ENCODE results near the gene ELOB.

ELOB gene

DNA sequence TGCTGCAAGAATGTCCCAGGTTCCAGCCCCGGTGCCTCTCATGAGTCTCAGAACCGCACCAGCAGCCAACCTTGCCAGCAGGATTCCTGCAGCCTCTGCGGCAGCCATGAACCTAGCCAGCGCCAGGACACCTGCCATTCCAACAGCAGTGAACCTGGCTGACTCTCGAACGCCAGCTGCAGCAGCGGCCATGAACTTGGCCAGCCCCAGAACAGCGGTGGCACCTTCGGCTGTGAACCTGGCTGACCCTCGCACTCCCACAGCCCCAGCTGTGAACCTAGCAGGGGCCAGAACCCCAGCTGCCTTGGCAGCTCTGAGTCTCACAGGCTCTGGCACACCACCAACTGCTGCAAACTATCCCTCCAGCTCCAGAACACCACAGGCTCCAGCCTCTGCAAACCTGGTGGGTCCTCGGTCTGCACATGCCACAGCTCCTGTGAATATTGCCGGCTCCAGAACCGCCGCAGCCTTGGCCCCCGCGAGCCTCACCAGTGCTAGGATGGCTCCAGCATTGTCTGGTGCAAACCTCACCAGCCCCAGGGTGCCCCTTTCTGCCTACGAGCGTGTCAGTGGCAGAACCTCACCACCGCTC, 9.8 kb downstream of the ELOB start:
- Histone ChIP-seq H2BK12ac (ENCODE audit: low read length in 2 of 2) (no peak overlapping the region), H4K8ac (ENCODE audit: low read length) (no peak overlapping the region), H2AK5ac (ENCODE audit: low read length, severe bottlenecking) (no peak overlapping the region), H3K4ac (ENCODE audit: low read depth in 1 of 2, low read length in 2 of 2) (no peak overlapping the region), H2AFZ (ENCODE audit: low read depth, low read length) (no peak overlapping the region), H3K27me3 (ENCODE audit: control insufficient read depth in 1 of 2, insufficient read depth in 1 of 2, low read length in 2 of 2) (no peaks in the 10 kb centered on the region), H3K27ac (ENCODE audit: low read length, poor library complexity, severe bottlenecking) (no peak overlapping the region), H3K4me3 (ENCODE audit: insufficient read depth in 1 of 2, low read depth in 1 of 2, low read length in 2 of 2) (no peak overlapping the region), H3K4me2 (ENCODE audit: low read length, poor library complexity, severe bottlenecking) (no peak overlapping the region), H3K14ac (ENCODE audit: low read length in 2 of 2) (no peak overlapping the region), H3K9me3 (ENCODE audit: control insufficient read depth, low read length) (no peaks in the 10 kb centered on the region), H2BK15ac (ENCODE audit: low read depth, poor library complexity, severe bottlenecking) (no peak overlapping the region), H3K23ac (ENCODE audit: low read length in 2 of 2) (no peak overlapping the region), H3K4me1 (ENCODE audit: control insufficient read depth, insufficient read depth, low read depth, low read length) (peaks cover 21% of the 10 kb centered on the region), H3K9ac (ENCODE audit: low read length) (no peak overlapping the region), H3K36me3 (ENCODE audit: control insufficient read depth in 1 of 2, insufficient read depth in 2 of 2, low read depth in 1 of 2, low read length in 2 of 2) (peaks cover 97 to 100% of the 10 kb centered on the region in 2 experiments), H3K79me1 (replicated peaks; ENCODE audit: low read length, poor library complexity, severe bottlenecking) (peaks cover 36% of the 10 kb centered on the region), H2BK5ac (ENCODE audit: low read depth, low read length, poor library complexity, severe bottlenecking) (no peak overlapping the region), H2BK120ac (ENCODE audit: low read depth, low read length) (no peak overlapping the region), H3K18ac (ENCODE audit: low read depth in 1 of 2, low read length in 2 of 2) (no peak overlapping the region), H4K91ac (ENCODE audit: low read length) (no peak overlapping the region)
- 97% methylated on average over 19 of the region's 19 CpGs for WGBS
- no peak for DNase-seq

DNA sequence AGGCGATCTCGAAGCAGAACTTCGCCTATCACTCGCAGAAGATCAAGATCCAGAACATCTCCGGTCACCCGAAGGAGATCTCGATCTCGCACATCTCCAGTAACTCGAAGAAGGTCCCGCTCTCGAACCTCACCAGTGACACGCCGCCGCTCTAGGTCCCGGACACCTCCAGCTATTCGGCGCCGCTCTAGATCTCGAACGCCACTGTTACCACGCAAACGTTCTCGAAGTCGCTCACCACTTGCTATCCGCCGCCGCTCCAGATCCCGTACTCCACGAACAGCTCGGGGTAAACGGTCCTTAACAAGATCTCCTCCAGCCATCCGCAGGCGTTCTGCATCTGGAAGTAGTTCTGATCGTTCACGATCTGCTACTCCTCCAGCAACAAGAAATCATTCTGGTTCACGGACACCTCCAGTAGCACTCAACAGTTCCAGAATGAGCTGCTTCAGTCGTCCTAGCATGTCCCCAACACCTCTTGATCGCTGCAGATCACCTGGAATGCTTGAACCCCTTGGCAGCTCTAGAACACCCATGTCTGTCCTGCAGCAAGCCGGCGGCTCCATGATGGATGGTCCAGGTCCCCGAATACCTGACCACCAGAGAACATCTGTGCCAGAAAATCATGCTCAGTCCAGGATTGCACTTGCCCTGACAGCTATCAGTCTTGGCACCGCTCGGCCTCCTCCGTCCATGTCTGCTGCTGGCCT, 10.5 kb downstream of the ELOB start:
- Histone ChIP-seq H4K8ac (ENCODE audit: low read length) (no peak overlapping the region), H3K4me1 (ENCODE audit: control insufficient read depth, insufficient read depth, low read depth, low read length) (peaks cover 21% of the 10 kb centered on the region), H3K14ac (ENCODE audit: low read length in 2 of 2) (no peak overlapping the region), H3K4me2 (ENCODE audit: low read length, poor library complexity, severe bottlenecking) (no peak overlapping the region), H2BK15ac (ENCODE audit: low read depth, poor library complexity, severe bottlenecking) (no peak overlapping the region), H4K91ac (ENCODE audit: low read length) (no peak overlapping the region), H2BK5ac (ENCODE audit: low read depth, low read length, poor library complexity, severe bottlenecking) (no peak overlapping the region), H3K27me3 (ENCODE audit: control insufficient read depth in 1 of 2, insufficient read depth in 1 of 2, low read length in 2 of 2) (no peaks in the 10 kb centered on the region), H2BK120ac (ENCODE audit: low read depth, low read length) (no peak overlapping the region), H3K4ac (ENCODE audit: low read depth in 1 of 2, low read length in 2 of 2) (no peak overlapping the region), H3K4me3 (ENCODE audit: insufficient read depth in 1 of 2, low read depth in 1 of 2, low read length in 2 of 2) (no peak overlapping the region), H2AK5ac (ENCODE audit: low read length, severe bottlenecking) (no peak overlapping the region), H3K9me3 (ENCODE audit: control insufficient read depth, low read length) (no peaks in the 10 kb centered on the region), H2AFZ (ENCODE audit: low read depth, low read length) (no peak overlapping the region), H3K27ac (ENCODE audit: low read length, poor library complexity, severe bottlenecking) (no peak overlapping the region), H3K23ac (ENCODE audit: low read length in 2 of 2) (no peak overlapping the region), H2BK12ac (ENCODE audit: low read length in 2 of 2) (no peak overlapping the region), H3K36me3 (ENCODE audit: control insufficient read depth in 1 of 2, insufficient read depth in 2 of 2, low read depth in 1 of 2, low read length in 2 of 2) (peaks cover 97 to 100% of the 10 kb centered on the region in 2 experiments), H3K18ac (ENCODE audit: low read depth in 1 of 2, low read length in 2 of 2) (no peak overlapping the region), H3K9ac (ENCODE audit: low read length) (no peak overlapping the region), H3K79me1 (replicated peaks; ENCODE audit: low read length, poor library complexity, severe bottlenecking) (peaks cover 42% of the 10 kb centered on the region)
- WGBS, result 97% methylated on average over 44 of the region's 44 CpGs
- DNase-seq, result no peak

DNA sequence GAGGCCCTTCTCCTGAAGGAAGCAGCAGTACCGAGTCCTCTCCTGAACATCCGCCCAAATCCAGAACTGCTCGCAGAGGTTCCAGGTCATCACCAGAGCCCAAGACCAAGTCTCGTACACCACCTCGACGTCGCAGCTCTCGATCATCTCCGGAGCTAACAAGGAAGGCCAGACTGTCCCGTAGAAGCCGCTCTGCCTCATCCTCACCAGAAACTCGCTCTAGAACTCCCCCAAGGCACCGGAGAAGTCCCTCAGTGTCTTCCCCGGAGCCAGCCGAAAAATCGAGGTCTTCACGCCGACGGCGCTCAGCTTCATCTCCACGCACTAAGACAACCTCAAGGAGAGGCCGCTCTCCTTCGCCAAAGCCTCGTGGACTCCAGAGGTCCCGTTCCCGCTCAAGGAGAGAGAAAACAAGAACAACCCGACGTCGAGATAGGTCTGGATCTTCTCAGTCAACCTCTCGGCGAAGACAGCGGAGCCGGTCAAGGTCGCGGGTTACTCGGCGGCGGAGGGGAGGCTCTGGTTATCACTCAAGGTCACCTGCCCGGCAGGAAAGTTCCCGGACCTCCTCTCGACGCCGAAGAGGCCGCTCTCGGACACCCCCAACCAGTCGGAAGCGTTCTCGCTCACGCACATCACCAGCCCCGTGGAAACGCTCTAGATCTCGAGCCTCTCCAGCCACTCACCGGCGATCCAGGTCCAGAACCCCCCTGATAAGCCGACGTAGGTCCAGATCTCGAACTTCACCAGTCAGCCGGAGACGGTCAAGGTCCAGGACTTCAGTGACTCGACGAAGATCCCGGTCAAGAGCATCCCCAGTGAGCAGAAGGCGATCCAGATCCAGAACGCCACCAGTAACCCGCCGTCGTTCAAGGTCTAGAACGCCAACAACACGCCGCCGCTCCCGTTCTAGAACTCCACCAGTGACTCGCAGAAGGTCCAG, 11.3 kb downstream of the ELOB start:
- Histone ChIP-seq H4K91ac (ENCODE audit: low read length) (no peak overlapping the region), H3K9me3 (ENCODE audit: control insufficient read depth, low read length) (no peaks in the 10 kb centered on the region), H3K18ac (ENCODE audit: low read depth in 1 of 2, low read length in 2 of 2) (no peak overlapping the region), H3K14ac (ENCODE audit: low read length in 2 of 2) (no peak overlapping the region), H2BK12ac (ENCODE audit: low read length in 2 of 2) (no peak overlapping the region), H3K36me3 (ENCODE audit: control insufficient read depth in 1 of 2, insufficient read depth in 2 of 2, low read depth in 1 of 2, low read length in 2 of 2) (peaks cover 92 to 100% of the 10 kb centered on the region in 2 experiments), H3K4me1 (ENCODE audit: control insufficient read depth, insufficient read depth, low read depth, low read length) (peaks cover 21% of the 10 kb centered on the region), H3K23ac (ENCODE audit: low read length in 2 of 2) (no peak overlapping the region), H4K8ac (ENCODE audit: low read length) (no peak overlapping the region), H3K4me2 (ENCODE audit: low read length, poor library complexity, severe bottlenecking) (no peak overlapping the region), H3K4ac (ENCODE audit: low read depth in 1 of 2, low read length in 2 of 2) (no peak overlapping the region), H2BK120ac (ENCODE audit: low read depth, low read length) (no peak overlapping the region), H2BK5ac (ENCODE audit: low read depth, low read length, poor library complexity, severe bottlenecking) (no peak overlapping the region), H3K9ac (ENCODE audit: low read length) (no peak overlapping the region), H3K4me3 (ENCODE audit: insufficient read depth in 1 of 2, low read depth in 1 of 2, low read length in 2 of 2) (no peak overlapping the region), H2BK15ac (ENCODE audit: low read depth, poor library complexity, severe bottlenecking) (no peak overlapping the region), H2AFZ (ENCODE audit: low read depth, low read length) (no peak overlapping the region), H3K27me3 (ENCODE audit: control insufficient read depth in 1 of 2, insufficient read depth in 1 of 2, low read length in 2 of 2) (no peaks in the 10 kb centered on the region), H2AK5ac (ENCODE audit: low read length, severe bottlenecking) (no peak overlapping the region), H3K27ac (ENCODE audit: low read length, poor library complexity, severe bottlenecking) (no peak overlapping the region), H3K79me1 (replicated peaks; ENCODE audit: low read length, poor library complexity, severe bottlenecking) (peaks cover 42% of the 10 kb centered on the region)
- 98% methylated on average over 73 of the region's 73 CpGs for WGBS
- DNase-seq, result no peak

DNA sequence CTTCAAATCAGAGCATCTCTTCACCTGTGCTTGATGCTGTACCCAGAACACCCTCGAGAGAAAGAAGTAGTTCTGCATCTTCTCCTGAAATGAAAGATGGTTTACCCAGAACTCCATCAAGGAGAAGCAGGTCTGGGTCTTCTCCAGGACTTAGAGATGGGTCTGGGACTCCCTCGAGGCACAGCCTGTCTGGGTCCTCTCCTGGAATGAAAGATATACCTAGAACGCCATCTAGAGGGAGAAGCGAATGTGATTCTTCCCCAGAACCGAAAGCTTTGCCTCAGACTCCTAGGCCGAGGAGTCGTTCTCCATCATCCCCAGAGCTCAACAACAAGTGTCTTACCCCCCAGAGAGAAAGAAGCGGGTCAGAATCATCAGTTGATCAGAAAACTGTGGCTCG, 12.4 kb downstream of the ELOB start:
- Histone ChIP-seq H3K4me1 (ENCODE audit: control insufficient read depth, insufficient read depth, low read depth, low read length) (peaks cover 17% of the 10 kb centered on the region), H4K8ac (ENCODE audit: low read length) (no peak overlapping the region), H2BK120ac (ENCODE audit: low read depth, low read length) (no peak overlapping the region), H3K79me1 (replicated peaks; ENCODE audit: low read length, poor library complexity, severe bottlenecking) (peaks cover 36% of the 10 kb centered on the region), H3K4me3 (ENCODE audit: insufficient read depth in 1 of 2, low read depth in 1 of 2, low read length in 2 of 2) (no peak overlapping the region), H3K27me3 (ENCODE audit: control insufficient read depth in 1 of 2, insufficient read depth in 1 of 2, low read length in 2 of 2) (no peaks in the 10 kb centered on the region), H2BK5ac (ENCODE audit: low read depth, low read length, poor library complexity, severe bottlenecking) (no peak overlapping the region), H4K91ac (ENCODE audit: low read length) (no peak overlapping the region), H3K9ac (ENCODE audit: low read length) (no peak overlapping the region), H3K9me3 (ENCODE audit: control insufficient read depth, low read length) (no peaks in the 10 kb centered on the region), H3K14ac (ENCODE audit: low read length in 2 of 2) (no peak overlapping the region), H2BK12ac (ENCODE audit: low read length in 2 of 2) (no peak overlapping the region), H2BK15ac (ENCODE audit: low read depth, poor library complexity, severe bottlenecking) (no peak overlapping the region), H3K18ac (ENCODE audit: low read depth in 1 of 2, low read length in 2 of 2) (no peak overlapping the region), H2AFZ (ENCODE audit: low read depth, low read length) (no peak overlapping the region), H3K27ac (ENCODE audit: low read length, poor library complexity, severe bottlenecking) (no peak overlapping the region), H3K4ac (ENCODE audit: low read depth in 1 of 2, low read length in 2 of 2) (no peak overlapping the region), H2AK5ac (ENCODE audit: low read length, severe bottlenecking) (no peak overlapping the region), H3K4me2 (ENCODE audit: low read length, poor library complexity, severe bottlenecking) (no peak overlapping the region), H3K23ac (ENCODE audit: low read length in 2 of 2) (no peak overlapping the region), H3K36me3 (ENCODE audit: control insufficient read depth in 1 of 2, insufficient read depth in 2 of 2, low read depth in 1 of 2, low read length in 2 of 2) (peaks cover 89 to 100% of the 10 kb centered on the region in 2 experiments)
- DNase-seq, result no peak
- WGBS, result 98% methylated on average over 9 of the region's 9 CpGs
